Hematopoietic multipotent progenitor cell treated with erythropoietin and hydrocortisone succinate and interleukin-3 and kit ligand, for 17 days (in vitro differentiated cells): ENCODE data around the gene CRY1.
A peak's percentile ranks its signal among the peaks of the same experiment; 100 is the strongest.

Experiments used
- DNase-seq: peaks from one replicate; pipeline ENCODE4 v3.0.0-alpha.2; 2015; ENCODE audit warnings: low spot score

The CRY1 gene

DNA sequence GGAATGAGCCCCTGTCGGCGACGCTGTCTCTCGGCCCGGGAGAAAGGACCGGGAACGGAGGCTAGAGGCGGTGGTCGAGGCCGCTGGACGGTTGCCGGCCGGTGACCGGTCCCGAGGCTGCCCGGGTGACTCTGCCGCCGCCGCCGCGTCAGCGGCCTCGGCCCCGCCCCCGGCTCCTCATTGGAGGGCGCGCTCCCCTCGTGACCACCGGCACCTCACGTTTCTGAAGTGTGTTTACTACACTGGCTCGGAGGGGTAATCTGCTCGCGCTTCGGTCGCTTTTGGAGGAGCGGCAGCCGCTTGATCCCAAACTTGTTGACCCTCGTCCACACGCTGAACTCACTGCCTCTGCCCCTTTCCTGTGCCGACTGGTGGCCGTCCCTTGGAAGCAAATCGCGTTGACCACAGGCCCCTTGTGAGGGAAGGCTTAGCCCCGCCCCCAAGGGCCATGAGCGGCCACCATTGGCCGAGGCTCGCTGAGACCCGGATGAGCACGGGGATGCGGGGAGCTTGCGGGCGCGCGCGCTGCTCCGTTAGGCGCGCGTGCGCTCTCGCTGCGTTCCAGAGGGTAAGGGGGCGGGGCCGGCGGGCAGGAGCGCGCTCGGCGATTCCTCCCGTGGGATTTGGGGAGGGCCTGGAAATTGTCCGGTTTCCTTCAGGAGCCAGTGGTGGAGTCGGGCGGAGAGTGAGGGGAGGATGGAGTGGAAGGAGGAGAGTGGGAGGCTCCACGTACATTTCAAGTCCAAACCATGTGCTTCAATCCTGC lies at the start of gene CRY1:
CRY1 (minus strand) TSS at position 133 of the 766 bp plus-strand sequence. CDS start 588 bp downstream, outside the sequence.
- DNase-seq = peak; percentile 96

DNA sequence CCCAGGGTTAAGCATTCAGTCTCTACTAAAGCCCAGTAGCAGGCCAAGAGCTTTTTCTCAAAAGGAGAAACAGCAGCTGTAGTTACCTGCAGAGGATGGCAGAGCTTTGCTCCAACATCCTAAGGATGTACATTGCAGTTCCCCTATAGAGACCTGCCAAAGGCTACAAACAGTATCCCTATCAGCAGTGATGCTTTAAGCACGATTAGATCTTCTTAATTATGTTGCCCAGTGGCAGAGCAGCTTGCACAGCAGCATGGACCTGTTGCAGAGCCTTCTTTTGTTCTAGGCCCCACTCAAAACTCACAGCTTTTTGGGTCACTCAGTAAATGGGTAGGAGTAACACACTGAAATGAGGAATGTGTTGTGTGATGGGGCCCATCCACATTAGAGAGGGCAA lies 46.4 kb upstream of the CRY1 start:
- DNase-seq = no peak

DNA sequence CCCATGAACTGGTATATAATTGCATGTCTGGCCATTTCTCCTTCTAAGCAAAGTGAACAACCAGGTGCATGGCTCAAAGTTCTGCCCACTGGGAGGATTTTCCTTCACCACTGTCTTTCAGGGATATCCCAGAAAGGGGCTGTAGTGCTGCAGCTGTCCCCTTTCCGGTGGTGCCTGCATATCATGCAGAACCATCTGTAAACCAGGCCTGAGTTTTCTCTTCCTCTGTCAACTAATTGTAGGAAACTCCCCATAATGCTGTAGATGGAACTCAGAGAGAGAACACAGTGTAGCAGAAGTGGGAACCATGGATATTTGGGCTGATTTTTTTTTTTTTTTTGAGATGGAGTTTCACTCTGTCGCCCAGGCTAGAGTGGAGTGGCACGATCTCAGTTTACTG lies 45.6 kb upstream of the CRY1 start:
- DNase-seq = no peak

DNA sequence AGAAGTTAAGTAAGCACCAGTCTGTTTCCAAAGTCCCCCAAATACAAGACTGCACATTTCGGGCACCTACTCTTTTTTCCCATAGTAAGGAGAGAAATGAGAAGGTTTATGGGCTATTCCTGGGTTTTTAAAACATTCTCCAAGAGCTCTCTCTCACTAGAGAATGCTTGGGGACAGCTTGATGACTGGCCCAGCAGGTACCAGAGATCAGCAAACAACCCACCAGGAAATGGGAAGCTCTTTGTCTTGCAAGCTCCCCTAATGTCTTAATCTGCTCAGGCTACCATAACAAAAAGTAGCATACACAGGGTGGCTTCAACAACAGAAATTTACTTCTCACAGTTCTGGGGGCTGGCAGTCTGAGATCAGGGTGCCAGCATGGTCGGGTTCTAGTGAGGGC lies 41.8 kb upstream of the CRY1 start:
- no peak for DNase-seq

DNA sequence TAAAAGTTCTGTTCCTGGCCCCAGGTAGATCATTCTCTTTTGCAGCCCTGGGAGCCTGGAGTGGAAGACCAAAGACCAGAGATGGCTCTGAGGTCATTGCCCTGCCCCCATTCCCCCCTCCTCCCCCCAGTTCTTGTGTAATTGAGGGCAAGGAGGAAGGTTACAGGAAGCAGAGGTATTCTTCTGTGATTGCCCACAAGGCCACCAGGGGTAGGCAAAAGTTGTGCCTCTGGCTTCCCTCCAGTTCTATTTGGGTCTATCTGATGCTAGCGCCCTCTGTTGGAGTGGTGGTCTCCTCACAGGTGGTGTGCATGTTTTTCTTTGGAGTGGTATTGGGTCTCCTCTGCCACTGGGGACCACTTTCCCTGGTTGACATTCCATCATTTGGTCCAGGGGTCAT lies 41.2 kb upstream of the CRY1 start:
- DNase-seq = peak; percentile 40

DNA sequence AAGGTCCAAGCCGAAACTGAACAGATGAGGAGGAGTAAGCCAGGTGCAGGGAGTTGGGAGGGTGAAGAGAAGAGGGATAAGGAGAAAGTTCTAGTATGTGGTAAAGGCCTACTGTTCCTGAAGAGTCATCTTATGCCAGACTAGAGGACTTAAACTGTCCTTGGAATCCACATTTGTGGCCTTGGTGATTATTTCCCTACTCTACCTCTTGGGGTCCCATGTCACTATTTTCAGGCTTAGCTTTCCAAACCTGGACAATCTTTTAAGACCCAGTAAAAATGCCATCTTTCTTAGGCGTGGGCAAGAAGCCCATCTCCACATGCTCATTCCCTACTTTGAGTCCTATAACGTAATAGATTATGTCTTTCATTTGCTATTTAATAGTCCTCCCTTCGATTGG lies 40.1 kb upstream of the CRY1 start:
- DNase-seq = no peak

DNA sequence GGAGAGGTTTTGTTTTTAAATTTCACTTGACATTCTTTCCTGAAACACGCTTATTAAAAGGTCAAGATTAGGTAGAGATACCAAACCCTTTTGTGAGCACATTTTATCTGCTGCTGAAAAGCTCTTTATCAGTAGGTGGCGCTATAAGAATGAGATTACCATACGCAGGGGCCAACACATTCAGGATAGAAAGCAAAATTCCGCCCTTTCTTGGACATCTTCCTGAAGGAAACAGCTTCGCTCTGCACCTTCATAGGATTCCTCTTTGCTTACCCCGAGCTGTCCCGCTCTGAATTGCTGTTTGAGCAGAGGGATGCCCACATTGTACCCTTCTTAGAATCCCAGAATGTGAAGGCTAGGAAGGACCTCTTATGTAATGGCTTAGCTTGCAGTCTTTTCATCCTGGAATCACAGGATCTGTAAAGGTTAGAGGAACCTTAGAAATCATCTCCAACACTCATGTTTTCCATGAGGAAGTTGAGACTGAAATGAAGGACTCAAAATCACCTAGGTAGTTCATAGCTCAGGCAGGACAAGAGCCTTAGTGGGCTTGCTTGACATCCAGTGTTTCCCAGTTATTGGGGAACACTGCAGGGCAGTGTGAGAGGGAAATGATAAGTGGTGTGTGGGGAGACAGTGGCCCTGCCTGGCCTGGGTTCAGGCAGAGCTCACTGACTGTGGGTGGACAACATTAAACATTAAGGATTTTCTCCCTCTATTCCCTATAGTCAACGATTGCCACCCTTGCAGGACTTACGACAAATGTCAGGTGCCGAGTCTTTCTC lies 38.7 kb upstream of the CRY1 start:
- peak; percentile 38 for DNase-seq

DNA sequence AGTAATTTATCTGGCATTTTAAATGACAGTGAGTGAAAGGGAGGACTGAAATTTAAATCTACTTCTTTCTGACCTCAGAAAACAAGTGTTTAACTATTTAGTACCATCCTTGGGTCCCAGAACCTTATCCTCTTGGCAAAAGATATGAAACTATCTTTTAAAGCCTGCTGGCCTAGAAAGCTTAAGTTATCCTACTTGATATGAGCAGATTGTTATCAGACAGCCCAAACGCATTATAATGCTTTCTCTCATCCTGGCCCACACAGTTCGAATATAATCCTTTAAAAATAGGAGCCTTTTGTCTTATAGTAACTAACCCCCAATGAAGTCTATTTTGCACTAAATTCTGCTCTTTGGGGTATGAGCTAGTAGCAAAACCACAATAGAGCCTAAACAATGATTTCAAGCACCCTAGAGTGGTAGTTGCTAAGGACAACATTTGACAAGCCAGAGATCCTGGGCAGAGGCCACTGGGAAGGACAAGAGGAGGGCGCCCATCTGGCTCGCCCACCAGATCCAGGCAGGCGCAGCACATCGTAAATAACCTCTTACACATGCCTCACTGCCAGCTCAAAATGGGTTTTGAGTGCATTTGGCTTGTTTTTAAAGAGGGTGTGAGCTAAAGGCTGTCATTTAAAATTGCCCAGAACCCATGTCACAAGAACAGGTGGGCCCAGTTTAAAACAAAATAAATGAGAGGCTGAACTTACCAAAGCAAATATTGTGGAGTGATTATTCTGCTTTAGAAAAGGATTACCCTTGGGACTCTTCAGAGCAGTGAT lies 37.7 kb upstream of the CRY1 start:
- no peak for DNase-seq

DNA sequence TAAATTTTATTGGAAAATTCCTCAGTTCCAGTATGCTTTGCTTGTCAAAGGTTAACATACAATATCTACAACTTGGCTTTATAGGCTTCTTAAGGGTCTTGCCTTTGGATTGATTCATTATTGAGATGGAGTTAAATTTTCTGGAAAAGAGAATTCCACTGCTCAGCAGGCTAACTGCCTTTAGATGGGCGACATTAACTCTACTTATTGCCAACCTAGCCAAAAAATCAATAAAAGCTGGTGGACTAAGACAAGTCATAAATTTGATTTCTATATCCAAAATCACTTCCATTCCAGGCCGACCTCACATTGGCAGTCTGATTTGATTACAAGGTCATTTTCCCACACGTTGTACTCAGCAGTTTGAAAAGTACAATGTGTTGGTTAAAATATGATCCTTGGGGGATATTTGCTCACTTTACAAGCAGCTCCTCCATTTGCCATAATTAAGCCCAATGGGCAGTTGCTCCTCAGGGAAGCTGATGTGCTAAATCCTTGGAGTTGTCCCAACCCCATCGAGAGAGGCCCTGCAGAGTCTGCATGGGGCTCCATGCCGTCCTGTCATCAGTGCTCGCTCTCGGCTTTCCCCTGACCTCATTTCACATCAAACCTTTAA lies 36.1 kb upstream of the CRY1 start:
- DNase-seq = no peak

DNA sequence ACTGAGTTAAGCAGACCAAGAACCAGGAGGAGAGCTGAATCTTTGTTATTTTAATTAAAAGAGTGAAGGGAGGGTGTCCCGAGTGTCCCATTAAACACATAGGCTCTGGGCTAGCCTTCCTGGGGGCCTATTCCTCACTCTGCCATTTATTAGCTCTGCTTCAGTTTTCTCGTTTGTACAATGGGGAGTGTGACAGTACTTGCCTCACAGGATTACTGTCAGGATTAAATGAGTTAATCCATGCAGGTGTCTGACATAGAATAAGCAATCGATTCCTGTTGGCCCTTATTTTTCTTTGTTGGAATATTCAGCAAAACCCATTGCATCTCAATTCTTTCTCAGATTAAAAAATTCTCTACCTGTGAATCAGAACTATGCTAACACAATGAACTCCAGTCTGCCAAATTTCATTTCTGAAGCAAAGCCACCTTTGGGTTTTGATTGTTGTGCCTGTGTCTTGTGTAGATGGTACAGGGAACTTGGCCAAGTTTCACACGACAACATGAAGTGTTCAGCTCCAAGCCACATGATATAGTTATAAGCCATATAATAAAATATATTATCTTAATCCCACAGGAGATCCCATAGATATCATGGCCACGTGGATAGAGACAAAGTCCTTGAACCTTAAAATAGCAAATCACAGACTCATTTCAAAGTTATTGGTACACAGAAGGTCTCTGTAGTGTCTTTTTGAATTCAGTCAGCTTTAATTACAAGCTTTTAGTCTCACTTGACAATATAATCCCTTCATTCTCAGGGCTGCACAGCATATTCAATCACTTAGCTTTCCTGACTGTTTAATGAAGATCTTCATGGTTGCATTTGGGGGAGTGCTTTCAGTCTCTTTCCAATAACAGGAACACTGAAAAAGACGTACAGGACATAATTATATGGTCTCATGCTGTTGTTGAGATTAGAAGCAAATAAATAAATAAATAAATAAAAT lies 34.4 kb upstream of the CRY1 start:
- no peak for DNase-seq

DNA sequence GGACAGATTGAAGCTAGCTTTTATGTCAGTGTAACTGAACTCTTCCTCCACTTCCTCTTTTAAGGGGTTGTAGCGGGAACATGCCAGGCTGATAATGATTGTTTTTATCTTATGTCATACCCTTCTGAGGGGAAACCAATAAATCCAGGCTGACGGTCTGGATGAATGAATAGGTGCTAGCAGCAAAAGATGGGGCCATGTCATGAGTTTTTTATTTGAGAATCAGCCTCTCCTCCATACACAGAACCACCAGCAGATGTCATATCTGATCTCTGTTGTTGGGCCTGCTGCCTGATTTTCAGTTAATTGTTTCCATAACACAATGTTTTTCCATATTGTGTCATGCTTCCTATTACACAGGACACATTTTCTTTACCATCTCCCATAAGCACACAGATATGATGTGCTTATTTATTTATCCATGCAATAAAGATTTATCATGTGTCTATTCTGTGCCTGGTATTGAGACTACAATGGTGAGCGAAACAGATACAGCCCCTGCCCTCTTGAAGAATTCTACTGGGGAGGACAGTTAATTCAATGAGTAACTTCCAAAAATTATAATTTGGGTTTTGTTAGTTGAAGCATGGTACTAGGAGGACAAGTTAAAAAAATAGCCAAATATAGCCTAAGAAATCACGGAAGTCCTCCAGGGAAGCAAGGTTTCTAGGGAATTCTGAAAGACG lies 33.6 kb upstream of the CRY1 start:
- DNase-seq = no peak

DNA sequence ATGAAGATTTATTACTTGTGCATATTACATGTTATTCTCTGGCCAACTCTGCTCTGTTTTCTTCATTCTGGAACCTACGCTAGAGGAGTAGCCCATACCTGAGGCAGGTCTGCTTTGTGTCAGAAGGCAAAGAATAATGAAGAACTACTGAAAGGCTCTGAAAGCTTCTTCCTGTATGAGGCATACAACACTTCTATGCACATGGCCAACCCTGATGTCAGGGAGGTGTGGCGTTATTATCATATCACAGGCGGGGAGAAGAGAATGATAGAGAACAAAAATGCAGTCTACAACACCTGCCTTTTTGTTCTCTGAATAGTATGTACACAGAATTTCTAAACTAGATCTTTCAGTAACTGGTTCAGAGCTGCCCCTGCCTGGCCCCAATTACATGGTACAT lies 32.5 kb upstream of the CRY1 start:
- DNase-seq = no peak

DNA sequence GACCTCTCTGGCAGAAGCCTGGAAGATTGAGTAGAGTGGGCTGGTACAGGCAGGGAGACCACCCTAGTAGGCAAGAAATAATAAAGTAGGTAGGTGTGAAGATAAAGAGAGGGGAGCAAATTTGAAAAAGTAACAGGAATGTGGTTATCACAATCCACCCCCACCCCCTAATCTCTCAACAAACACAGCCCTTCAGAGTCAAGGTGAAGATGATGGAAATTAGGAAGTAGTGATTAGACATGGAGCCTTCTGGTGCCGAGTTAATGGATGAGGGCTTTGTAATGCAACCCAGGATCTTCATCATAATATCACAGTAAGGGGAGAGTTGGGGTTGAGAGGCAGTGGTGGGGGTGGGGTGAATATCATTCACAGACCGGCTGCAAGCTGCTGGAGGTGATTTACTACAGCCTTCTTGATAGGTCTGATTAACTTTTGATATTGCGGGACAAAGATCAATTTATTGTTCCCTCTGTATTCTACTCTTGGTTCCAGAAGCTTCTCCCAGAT lies 29.2 kb upstream of the CRY1 start:
- no peak for DNase-seq

DNA sequence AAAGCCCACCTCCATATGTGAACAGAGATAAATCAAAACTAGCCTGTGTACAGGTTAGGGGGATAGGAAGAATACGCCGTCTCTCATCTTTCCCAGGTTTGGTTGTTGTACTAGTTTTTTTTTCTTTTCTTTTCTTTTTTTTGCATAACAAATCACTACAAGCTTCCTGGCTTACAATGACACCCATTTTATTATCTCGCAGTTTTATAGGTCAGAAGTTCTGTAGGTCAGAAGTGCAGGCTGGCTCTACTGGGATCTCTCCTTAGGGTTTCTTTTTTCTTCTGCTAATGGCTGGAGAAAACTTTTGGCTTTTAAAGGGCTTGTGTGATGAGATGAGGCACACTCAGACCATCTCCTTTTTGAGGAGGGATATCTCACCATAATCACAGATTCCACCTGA lies 25.7 kb upstream of the CRY1 start:
- no peak for DNase-seq

DNA sequence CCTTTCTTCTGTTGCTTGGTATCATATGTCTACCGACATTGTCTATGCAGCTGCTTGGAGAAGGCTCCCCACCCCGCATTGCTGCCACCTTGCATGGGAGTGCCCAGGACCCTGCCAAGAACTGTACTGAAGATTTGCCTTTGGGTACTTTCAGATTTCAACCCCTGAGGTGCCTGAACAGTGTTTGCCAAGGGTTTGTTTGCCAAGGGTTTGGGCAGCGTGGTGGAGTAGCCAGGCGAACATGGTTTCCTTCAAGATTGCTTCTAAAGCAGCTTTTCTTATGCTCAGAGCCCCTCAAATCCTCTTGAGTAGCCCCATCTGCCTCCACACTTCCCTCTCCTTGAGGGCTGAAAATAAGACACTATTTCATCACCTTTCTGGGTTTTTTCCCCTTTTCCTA lies 25.3 kb upstream of the CRY1 start:
- no peak for DNase-seq

DNA sequence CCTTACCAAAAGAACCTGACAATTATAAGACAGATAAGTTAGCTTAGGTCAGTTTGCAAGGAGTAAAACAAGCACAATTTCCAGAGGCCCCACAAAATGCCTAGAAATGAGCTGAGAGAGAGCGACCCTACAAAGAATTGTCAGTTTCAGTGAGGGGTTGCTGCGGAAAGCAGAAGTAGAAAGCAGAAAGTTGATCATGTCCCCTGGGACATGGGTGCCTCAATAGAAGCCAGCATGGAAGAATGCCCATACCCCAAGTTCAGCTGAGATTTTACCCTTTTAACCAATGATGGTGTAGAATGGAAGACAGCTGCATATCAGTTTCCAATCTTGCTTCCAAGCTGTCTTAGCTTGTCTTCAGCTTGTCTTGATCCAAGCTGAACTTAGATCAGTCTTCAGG lies 21.8 kb upstream of the CRY1 start:
- DNase-seq = no peak

DNA sequence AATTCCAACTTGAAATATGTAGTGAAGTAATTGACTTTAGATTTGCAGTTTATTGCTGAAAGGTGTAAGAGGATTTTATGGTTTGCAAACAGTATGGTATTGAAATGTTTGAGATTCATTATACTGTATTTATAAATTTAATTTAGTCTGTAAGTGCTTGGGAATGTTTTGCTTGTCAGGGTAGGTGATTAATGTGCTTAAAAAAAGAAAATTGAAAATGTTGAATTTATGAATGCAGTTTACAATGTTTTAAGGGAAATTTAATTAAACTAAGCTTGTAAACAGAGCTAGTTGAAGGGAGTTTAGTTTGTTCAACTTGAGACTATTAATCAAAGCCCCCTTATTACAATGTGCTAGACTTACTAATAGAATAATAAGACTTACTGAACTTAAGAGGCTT lies 18.0 kb upstream of the CRY1 start:
- DNase-seq = no peak

DNA sequence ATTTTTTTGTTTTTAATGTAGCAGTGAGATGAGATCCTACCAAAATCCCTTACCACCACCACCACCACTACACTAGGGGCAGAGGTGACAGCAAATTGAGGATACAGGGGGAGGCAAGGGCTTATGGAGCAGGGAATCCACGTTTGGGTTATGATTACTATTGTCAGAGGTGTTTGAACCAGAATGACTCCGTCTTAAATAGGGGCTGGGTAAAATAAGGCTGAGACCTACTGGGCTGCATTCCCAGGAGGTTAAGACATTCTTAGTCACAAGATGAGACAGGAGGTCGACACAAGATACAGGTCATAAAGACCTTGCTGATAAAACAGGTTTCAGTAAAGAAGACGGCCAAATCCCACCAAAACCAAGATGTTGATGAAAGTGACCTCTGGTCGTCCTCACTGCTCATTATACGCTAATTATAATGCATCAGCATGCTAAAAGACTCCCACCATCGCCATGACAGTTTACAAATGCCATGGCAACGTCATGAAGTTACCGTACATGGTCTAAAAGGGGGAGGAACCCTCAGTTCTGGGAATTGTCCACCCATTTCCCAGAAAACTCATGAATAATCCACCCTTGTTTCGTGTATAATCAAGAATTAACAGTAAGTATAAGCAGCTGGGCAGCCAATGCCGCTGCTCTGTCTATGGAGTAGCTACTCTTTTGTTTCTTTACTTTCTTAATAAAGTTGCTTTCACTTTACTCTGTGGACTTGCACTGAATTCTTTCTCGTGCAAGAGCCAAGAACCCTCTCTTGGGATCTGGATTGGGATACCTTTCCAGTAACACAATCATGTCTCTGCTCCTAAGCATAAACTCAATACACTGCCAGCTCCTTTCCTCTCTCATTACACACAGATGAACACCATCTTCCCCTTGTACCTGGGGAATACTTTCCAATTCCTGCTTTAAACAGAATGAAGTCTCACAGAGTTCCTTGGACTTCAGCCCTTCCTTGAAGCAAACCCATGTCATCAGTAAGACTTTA lies 16.7 kb upstream of the CRY1 start:
- no peak for DNase-seq

DNA sequence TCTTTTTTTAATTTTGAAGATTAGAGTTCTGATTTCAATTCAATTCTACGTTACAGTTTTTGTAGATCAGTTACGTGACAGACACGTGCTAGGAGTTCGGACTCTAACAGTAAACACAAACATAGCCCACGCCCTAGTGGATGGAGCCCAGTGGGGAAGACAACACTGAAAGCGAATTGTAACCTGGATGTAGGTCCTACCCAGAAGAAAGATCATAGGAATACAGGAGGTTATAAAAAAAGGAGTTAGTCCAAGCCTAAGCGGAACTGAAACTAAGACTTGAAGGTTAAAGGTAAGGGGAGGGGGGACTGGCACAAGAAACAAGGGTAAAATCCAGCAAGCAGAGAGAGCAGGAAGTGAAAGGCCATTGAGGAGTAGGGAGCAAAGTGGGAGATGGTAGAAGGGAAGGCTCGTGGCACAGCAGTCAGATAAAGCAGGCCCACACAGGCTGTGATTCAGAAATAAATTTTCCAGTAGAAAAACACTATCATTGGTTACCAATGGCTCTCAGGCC lies 15.7 kb upstream of the CRY1 start:
- DNase-seq = no peak
